Bronchial epithelial cell (primary cell): ENCODE data around the gene IFI27. TPM values are rescaled to one million over a fixed set of nuclear protein-coding genes. Genes with fewer than 3 reads are reported as not detected.

ENCODE experiments used
- DNase-seq: peaks from one replicate; pipeline ENCODE4 v3.0.0-alpha.2; 2010; ENCODE audit warnings: low read depth
- FAIRE-seq: peaks from 2 replicates; lab custom pipeline; 2011; peaks lifted over from hg19 to GRCh38; lab: Jason Lieb, UNC
- H3K27me3 ChIP-seq: 2 replicates; pipeline ENCODE4 v1.5.1; 2011; ENCODE audit warnings: low read length; ENCODE audit not compliant: control insufficient read depth, insufficient read depth
- H3K36me3 ChIP-seq: 2 replicates; pipeline ENCODE4 v1.5.1; 2011; ENCODE audit warnings: low read length; ENCODE audit not compliant: control insufficient read depth, insufficient read depth
- H3K4me3 ChIP-seq: 2 replicates; pipeline ENCODE4 v1.5.1; 2011; ENCODE audit warnings: mild to moderate bottlenecking, low read depth, low read length, control low read depth
- total RNA-seq: library from RNA; depleted of rRNA; stranded (reverse); fragments of >200 nt; gene quantifications from 2 replicates; pipeline ENCODE4 v1.2.1, GENCODE V29; 2014
- TF ChIP-seq, protein P1 (sequence below): IDR thresholded peaks from 2 replicates; pipeline ENCODE4 v1.5.1; 2011; ENCODE audit warnings: mild to moderate bottlenecking, moderate library complexity, low read length, control low read depth, inconsistent platforms; ENCODE audit not compliant: insufficient read depth, severe bottlenecking

The IFI27 gene
- total RNA-seq, 1 donor from 2014 or later, result 20.5 TPM

DNA sequence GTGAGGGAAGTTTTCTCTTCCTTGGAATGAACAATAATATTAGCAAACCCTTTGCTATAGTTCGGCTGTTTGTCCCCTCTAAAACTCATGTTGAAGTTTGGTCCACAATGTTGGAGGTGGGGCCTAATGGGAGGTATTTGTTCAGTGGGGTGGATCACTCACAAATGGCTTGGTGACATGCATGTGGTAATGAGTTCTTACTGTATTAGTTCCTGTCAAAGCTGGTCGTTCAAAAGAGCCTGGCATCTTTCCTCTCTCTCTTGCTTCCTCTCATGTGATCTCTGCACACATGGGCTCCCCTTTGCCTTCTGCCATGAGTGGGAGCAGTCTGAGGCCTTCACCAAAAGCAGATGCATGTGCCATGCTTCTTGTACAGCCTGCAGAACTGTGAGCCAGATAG, 50.5 kb downstream of the IFI27 start:
- DNase-seq, result no peak
- Histone ChIP-seq H3K27me3 (peaks cover 6% of the 10 kb centered on the region), H3K36me3 (no peaks in the 10 kb centered on the region), H3K4me3 (no peak overlapping the region)
- no peak for FAIRE-seq
- TF ChIP-seq, protein P1, sequence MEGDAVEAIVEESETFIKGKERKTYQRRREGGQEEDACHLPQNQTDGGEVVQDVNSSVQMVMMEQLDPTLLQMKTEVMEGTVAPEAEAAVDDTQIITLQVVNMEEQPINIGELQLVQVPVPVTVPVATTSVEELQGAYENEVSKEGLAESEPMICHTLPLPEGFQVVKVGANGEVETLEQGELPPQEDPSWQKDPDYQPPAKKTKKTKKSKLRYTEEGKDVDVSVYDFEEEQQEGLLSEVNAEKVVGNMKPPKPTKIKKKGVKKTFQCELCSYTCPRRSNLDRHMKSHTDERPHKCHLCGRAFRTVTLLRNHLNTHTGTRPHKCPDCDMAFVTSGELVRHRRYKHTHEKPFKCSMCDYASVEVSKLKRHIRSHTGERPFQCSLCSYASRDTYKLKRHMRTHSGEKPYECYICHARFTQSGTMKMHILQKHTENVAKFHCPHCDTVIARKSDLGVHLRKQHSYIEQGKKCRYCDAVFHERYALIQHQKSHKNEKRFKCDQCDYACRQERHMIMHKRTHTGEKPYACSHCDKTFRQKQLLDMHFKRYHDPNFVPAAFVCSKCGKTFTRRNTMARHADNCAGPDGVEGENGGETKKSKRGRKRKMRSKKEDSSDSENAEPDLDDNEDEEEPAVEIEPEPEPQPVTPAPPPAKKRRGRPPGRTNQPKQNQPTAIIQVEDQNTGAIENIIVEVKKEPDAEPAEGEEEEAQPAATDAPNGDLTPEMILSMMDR, result no peak

DNA sequence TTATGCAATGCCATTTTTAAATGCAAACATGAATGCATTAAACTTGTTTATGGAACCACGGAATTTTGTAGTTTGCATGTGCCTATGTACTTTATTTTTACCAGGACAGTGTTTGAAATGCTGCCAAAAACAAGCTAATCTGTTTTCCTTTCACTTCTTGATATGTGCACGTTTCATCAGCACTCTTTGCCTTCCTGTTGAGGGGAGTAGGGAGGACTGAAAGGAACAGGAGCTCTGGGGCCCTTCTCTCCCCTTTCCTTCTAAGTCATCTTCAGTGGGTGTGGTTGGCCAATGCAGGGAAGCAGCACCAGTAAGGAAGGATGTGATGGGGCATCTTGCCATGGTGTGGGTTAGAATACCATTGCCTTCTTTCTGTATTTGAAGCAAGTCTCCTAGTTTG, 51.4 kb downstream of the IFI27 start:
- DNase-seq (no peak), FAIRE-seq (no peak)
- H3K27me3 ChIP-seq, result peaks cover 6% of the 10 kb centered on the region
- TF ChIP-seq, protein P1, result no peak
- H3K36me3 ChIP-seq, result no peaks in the 10 kb centered on the region
- no peak overlapping the region for H3K4me3 ChIP-seq

DNA sequence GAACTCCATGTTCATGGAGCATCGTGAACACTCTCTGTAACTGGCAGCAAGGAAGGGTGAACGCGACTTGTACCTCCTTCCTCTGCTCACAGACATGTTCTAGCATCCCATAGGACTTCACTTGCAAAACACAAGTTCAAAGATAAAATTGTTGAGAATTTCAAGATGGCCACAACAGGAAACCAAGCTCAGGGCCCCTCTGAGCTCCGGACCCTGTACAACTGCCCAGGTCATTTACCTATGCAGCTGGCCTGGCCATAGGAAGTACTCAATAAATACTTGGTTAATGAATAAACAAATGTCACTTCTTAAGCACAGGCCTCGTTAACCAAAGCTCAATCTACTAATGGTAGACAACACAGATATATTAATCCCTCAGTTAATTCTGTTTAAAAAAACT, 51.9 kb downstream of the IFI27 start:
- FAIRE-seq (no peak), DNase-seq (no peak)
- no peaks in the 10 kb centered on the region for H3K36me3 ChIP-seq
- TF ChIP-seq, protein P1, result no peak
- H3K4me3 ChIP-seq, result no peak overlapping the region
- H3K27me3 ChIP-seq, result peaks cover 6% of the 10 kb centered on the region

DNA sequence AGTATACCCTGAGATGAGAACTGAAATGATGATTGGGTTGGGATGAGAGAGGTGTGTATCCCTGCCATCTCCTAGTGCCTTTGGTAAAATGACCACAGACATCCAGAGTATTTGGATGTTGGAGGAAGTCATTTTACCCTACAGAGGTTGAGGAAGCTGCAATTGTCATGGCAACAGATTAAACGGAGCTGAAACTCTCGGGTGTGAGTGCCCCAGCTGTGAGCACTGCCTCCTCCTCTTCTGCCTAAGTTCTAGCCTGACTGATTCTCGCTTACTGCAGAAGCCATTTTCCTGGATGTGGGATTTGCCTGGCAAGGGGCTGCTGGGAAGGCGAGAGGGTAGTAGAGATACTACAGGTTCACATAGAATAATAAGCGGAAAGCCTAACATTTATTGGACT, 53.3 kb downstream of the IFI27 start:
- DNase-seq, result no peak
- H3K36me3 ChIP-seq, result no peaks in the 10 kb centered on the region
- H3K27me3 ChIP-seq, result peaks cover 6% of the 10 kb centered on the region
- TF ChIP-seq, protein P1, result no peak
- FAIRE-seq, result no peak
- no peak overlapping the region for H3K4me3 ChIP-seq

DNA sequence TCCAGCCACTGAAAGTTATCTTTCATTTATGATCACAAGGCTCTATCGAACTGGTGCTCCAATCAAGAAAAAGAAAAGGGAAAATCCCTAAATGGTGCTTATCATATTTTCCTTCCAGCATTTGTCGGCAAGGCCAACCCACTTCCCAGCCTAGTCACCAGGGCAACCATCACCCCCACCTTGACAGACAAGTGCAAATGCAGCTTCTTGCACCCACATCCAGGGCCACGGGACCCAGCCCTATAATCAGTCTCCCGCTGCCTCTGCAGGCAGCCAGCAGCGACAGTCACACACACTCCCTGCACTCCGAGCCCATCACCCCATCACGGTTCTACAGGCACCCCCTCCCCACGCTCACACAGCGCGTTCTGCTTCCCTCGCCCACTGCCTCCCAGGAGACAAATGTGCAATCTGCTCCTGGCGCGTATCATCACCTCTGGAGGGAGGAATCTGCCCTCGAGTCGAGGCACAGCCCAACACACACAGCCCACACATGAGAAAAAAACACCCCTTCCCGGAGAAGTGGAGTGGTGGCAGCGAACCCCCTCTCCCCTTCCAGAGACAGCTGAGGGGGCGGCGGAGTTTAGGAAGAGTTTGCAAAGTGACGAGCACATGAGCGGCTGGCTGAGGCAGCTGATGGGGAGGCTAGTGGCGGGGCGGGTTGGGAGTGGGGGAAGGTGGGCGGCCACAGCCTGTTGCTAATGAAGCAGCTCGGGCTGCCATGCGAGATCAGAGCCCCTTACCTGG, 54.3 kb downstream of the IFI27 start:
- peaks cover 6% of the 10 kb centered on the region for H3K27me3 ChIP-seq
- FAIRE-seq, result no peak
- TF ChIP-seq, protein P1, result no peak
- no peaks in the 10 kb centered on the region for H3K36me3 ChIP-seq
- no peak overlapping the region for H3K4me3 ChIP-seq
- no peak for DNase-seq

DNA sequence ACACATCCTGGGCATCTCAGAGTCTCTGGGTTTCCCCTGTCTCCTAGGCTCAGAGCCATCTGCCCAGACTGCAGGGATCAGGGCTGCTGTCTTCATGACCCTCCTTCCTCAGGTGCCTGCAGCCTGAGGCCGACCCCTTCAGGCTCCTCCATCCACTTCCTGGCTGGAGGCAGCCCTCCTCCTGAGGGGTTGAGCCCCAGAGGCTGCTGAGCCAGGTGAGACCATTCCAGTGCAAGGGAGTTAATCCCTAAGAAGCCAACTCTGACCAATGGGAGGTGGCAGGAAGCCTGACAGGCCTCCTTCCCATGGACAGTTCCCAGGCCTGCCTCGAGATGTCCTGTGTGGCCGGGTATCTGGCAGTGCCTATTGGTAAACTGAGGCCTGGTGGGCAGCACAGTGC, 55.2 kb downstream of the IFI27 start:
- peaks cover 6% of the 10 kb centered on the region for H3K27me3 ChIP-seq
- DNase-seq (no peak), FAIRE-seq (no peak)
- no peak overlapping the region for H3K4me3 ChIP-seq
- TF ChIP-seq, protein P1, result no peak
- no peaks in the 10 kb centered on the region for H3K36me3 ChIP-seq
